Thoracic aorta (tissue), 2 donors: ENCODE measurements around the gene SSBP3. TPM values are rescaled to one million over a fixed set of nuclear protein-coding genes. Genes with fewer than 3 reads are reported as not detected.

Source experiments
- ATAC-seq: fragments of 150-250 bp; one replicate; pipeline ENCODE4 v1.8.0; 2017; ENCODE audit warnings: low read depth; ENCODE audit not compliant: insufficient number of reproducible peaks, low FRiP score
- DNase-seq: peaks from one replicate; pipeline ENCODE4 v3.0.0-alpha.2; 2020; ENCODE audit warnings: low spot score
- H3K27ac ChIP-seq, 2 donors: fragments of 200-600 bp; sonication (generic); 1 replicate in 1 of 2; 2 replicates in 1 of 2; pipeline ENCODE4 v1.5.1; 2016; ENCODE audit warnings: mild to moderate bottlenecking in 2 of 2, moderate library complexity in 2 of 2
- H3K27me3 ChIP-seq: fragments of 200-600 bp; sonication (generic); replicated peaks from 2 replicates; pipeline ENCODE4 v1.6.0; 2016; ENCODE audit warnings: mild to moderate bottlenecking; ENCODE audit not compliant: insufficient read depth
- H3K36me3 ChIP-seq: fragments of 200-600 bp; sonication (generic); one replicate; pipeline ENCODE4 v1.5.1; 2016
- H3K4me1 ChIP-seq, 2 donors: fragments of 200-600 bp; sonication (generic); 1 replicate in 1 of 2; 2 replicates in 1 of 2; pipeline versions ENCODE4 v1.5.1 to v1.6.0; 2016; ENCODE audit warnings: low read depth in 2 of 2, mild to moderate bottlenecking in 1 of 2; ENCODE audit not compliant: control insufficient read depth in 1 of 2
- H3K4me3 ChIP-seq: fragments of 200-600 bp; sonication (generic); 2 replicates; pipeline ENCODE4 v1.5.1; 2016; ENCODE audit warnings: mild to moderate bottlenecking
- H3K9me3 ChIP-seq: fragments of 200-600 bp; sonication (generic); 2 replicates; pipeline ENCODE4 v1.5.1; 2016
- total RNA-seq, 2 donors: library from RNA; depleted of rRNA; stranded (reverse); fragments of >200 nt; gene quantifications; one replicate each; pipeline versions ENCODE4 v1.1.0 to v1.2.3, GENCODE V29; 2016
- TF ChIP-seq, protein P1 (sequence below): fragments of 200-600 bp; sonication (generic); IDR thresholded peaks from one replicate; pipeline ENCODE4 v1.5.1; 2019; ENCODE audit warnings: antibody characterized with exemption

Gene SSBP3
- total RNA-seq, 2 donors from 2014 or later: 33.4 to 87.1 TPM

- Histone ChIP-seq H3K9me3 (no peaks in the 10 kb centered on the region), H3K27me3 (no peaks in the 10 kb centered on the region), H3K4me3 (no peak overlapping the region), H3K27ac (no peak overlapping the region), H3K4me1 (peaks cover 0 to 1% of the 10 kb centered on the region in 2 donors), H3K36me3 (peaks cover 15% of the 10 kb centered on the region)
- ATAC-seq (no peak), DNase-seq (no peak)
- TF ChIP-seq, protein P1, sequence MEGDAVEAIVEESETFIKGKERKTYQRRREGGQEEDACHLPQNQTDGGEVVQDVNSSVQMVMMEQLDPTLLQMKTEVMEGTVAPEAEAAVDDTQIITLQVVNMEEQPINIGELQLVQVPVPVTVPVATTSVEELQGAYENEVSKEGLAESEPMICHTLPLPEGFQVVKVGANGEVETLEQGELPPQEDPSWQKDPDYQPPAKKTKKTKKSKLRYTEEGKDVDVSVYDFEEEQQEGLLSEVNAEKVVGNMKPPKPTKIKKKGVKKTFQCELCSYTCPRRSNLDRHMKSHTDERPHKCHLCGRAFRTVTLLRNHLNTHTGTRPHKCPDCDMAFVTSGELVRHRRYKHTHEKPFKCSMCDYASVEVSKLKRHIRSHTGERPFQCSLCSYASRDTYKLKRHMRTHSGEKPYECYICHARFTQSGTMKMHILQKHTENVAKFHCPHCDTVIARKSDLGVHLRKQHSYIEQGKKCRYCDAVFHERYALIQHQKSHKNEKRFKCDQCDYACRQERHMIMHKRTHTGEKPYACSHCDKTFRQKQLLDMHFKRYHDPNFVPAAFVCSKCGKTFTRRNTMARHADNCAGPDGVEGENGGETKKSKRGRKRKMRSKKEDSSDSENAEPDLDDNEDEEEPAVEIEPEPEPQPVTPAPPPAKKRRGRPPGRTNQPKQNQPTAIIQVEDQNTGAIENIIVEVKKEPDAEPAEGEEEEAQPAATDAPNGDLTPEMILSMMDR: no peak
Measured at GRCh38 chr1:54244655-54245054, 161.5 kb downstream of the SSBP3 start.

DNA sequence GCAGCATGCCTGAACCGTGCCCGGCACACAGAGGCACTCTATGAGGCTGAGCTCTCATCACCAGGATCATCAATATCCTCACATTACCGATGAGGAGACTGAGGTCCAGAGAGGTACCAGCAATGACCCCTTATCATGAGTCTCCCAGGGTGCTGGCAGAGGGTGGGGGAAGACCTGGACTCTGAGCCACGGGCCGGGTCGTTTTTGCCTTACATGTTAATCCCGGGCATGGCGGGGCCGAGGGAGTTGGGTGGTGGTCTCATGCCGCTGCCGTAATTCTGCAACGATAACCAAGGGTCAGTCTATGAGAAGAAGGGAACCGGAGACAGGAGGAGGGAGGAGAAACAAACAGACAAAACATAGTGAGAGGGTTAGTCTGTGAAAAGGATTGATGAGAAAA lies 163.2 kb downstream of the SSBP3 start:
- Histone ChIP-seq H3K9me3 (no peaks in the 10 kb centered on the region), H3K27me3 (no peaks in the 10 kb centered on the region), H3K27ac (no peak overlapping the region), H3K4me1 (peaks cover 0 to 7% of the 10 kb centered on the region in 2 donors), H3K36me3 (peaks cover 22% of the 10 kb centered on the region), H3K4me3 (no peak overlapping the region)
- DNase-seq (no peak), ATAC-seq (no peak)
- TF ChIP-seq, protein P1: no peak

DNA sequence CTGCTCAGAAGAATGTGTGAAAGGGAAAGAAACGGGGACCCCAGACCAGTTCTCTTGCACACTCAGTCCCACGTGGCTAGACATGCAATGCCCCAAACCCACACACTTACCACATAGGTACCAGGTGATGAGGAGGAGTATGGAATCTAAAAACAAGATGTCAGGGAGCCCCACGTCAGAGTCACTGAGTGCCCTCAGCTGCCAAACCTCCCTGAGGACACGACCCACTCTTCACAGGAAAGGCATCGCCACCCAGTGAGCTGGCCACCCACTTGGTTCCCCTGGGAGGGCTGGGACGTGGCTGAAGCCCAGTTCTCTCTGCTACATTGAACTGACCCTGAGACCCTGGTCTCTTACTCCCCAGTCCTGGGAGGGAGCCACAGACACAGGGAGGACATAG lies 164.8 kb downstream of the SSBP3 start:
- Histone ChIP-seq H3K27ac (no peak overlapping the region), H3K36me3 (peaks cover 18% of the 10 kb centered on the region), H3K9me3 (no peaks in the 10 kb centered on the region), H3K4me3 (no peak overlapping the region), H3K27me3 (no peaks in the 10 kb centered on the region), H3K4me1 (peaks cover 0 to 7% of the 10 kb centered on the region in 2 donors)
- ATAC-seq (no peak), DNase-seq (no peak)
- TF ChIP-seq, protein P1: no peak

GRCh38 chr1:54240741-54241335 lies 165.4 kb downstream of the SSBP3 start:
- H3K27ac ChIP-seq: no peak overlapping the region
- H3K27me3 ChIP-seq: no peaks in the 10 kb centered on the region
- ATAC-seq (no peak), DNase-seq (no peak)
- peaks cover 0 to 7% of the 10 kb centered on the region in 2 donors for H3K4me1 ChIP-seq
- H3K4me3 ChIP-seq: no peak overlapping the region
- no peaks in the 10 kb centered on the region for H3K9me3 ChIP-seq
- H3K36me3 ChIP-seq: peaks cover 18% of the 10 kb centered on the region
- TF ChIP-seq, protein P1: no peak

DNA sequence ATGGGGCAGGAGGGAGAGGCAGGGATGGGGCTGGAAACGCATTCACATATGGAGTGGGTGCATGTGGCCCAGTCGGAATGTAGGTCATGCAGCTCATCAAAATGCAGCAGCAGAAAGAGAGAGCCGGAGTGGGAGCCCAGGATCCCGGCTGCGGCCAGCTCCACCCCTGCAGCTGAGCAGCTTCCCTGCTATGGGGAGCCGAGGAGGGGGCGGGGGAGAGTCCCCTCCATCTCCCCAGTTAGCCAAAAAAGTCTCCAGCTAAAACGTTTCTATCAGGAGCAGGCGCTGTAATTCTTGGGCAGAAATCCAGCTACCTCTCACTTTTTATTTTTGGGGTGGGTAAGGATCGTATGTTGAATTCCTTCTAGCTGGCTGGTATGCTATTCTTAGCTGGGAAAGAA lies 166.6 kb downstream of the SSBP3 start:
- H3K36me3 ChIP-seq: peaks cover 14% of the 10 kb centered on the region
- TF ChIP-seq, protein P1: no peak
- peak; percentile 39 for ATAC-seq
- DNase-seq: no peak
- H3K27me3 ChIP-seq: no peaks in the 10 kb centered on the region
- H3K4me3 ChIP-seq: no peak overlapping the region
- H3K4me1 ChIP-seq: peaks cover 0 to 7% of the 10 kb centered on the region in 2 donors
- H3K9me3 ChIP-seq: no peaks in the 10 kb centered on the region
- peak overlapping the region; percentile 60 to 61 for H3K27ac ChIP-seq
